GM10847 (cell line): Measurements from ENCODE around the gene MAPK8IP2.

Source experiments
- POLR2A ChIP-seq: IDR thresholded peaks from 2 replicates; pipeline ENCODE4 v1.6.1; 2011; ENCODE audit not compliant: insufficient read length; ENCODE audit errors: extremely low read depth

Gene MAPK8IP2

GRCh38 chr22:50581950-50582492 is 18.6 kb upstream of the MAPK8IP2 start:
- no peak for TF ChIP-seq POLR2A

DNA sequence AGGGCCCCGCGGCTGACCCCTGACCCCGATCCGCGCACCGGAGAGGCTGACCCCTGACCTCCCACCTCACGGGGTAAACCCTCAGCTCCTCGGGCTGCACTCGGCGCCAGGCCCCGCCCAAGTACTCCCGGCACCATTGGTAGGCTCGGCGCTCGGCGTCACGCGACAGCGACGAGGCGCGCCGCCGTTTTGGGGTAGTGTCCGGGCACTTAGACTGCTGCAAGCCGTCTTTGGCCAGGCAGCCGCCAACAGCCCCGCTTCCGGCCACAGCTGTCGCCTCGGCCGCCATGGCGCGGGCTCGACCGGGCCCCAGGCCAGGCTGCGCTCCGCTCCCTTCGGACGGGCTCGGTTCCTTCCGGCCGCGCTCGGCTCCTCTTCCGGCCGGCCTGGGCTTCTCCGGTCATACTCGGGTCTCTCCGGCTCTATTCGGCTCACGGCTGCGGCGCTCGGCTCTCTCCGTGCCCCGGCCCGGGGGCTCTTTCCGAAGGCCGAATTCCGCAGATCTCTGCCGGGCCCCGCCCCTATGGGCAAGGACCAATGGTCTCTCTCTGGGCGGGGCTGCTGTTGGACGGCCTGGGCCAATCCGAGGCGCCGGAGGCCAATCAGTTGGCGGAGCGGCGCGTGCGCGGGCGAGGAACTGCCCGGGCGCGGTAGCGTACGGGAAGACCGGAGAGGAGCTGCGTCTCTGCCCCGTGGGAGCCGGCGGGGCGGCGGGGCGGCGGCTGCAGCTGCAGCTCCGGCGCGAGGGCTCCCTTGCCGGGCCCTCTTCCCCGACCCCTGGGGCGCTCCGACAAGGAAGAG is 17.9 kb upstream of the MAPK8IP2 start, which contains the start of gene CHKB:
Gene CHKB, minus strand, starts transcription at position 357 of the 801 bp plus-strand sequence. Its CDS starts 68 bp downstream, at position 289.
- TF ChIP-seq POLR2A, result peak; percentile 77

GRCh38 chr22:50583294-50583861 is 17.2 kb upstream of the MAPK8IP2 start:
- TF ChIP-seq POLR2A, result no peak

- no peak for TF ChIP-seq POLR2A
Observed at GRCh38 chr22:50584106-50585096, 16.2 kb upstream of the MAPK8IP2 start.

- no peak for TF ChIP-seq POLR2A
Observed at GRCh38 chr22:50585238-50585637, 15.4 kb upstream of the MAPK8IP2 start.

DNA sequence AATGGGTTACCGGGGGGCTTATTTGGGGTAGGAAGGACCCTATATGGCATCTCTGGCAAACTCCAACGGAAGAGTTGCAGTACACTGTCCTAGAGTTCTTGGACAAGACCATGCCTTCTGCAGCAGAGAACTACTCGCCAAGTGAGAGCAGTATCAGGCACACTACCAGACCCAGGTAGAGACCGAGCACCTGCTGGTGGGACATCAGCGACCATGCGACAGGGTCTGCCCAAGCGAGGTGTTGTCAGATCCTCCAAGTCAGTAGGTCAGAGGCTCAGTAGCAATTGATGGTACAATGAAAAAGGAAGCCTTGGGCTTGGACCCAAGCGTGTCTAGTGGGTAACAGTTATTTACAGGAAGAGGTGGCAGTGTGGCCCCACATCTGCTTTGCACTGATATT is 14.8 kb upstream of the MAPK8IP2 start:
- TF ChIP-seq POLR2A, result no peak

DNA sequence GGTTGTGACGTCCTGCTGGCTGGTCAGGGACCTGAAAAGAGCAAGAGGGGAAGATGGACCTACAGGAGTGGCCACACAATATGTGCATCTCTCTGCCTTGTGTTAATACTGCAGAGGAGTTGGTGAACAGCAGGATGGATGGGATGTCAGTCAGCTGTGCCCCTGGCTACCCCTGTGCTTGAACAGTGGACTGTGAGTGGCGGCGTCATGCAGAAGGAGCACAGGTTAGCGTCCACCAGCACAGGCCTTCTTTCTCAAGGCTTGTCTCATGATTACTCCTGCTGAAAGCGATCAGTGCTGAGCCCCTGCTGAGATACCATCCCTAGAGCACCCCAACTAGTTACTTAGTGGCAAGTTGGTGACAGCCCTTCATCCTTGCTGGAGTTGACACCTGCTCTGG is 14.2 kb upstream of the MAPK8IP2 start:
- TF ChIP-seq POLR2A, result no peak

GRCh38 chr22:50587407-50587806 is 13.2 kb upstream of the MAPK8IP2 start:
- TF ChIP-seq POLR2A, result no peak

- no peak for TF ChIP-seq POLR2A
Observed at GRCh38 chr22:50595189-50595588, 5.4 kb upstream of the MAPK8IP2 start.

- TF ChIP-seq POLR2A, result no peak
Observed at GRCh38 chr22:50597097-50597496, 3.5 kb upstream of the MAPK8IP2 start.

- TF ChIP-seq POLR2A, result no peak
Observed at GRCh38 chr22:50599816-50600455, 657 bp upstream of the MAPK8IP2 start.

- TF ChIP-seq POLR2A, result no peak
Observed at GRCh38 chr22:50600967-50601668, 525 bp downstream of the MAPK8IP2 start.

- no peak for TF ChIP-seq POLR2A
Observed at GRCh38 chr22:50601669-50602337, 1.2 kb downstream of the MAPK8IP2 start.

- no peak for TF ChIP-seq POLR2A
Observed at GRCh38 chr22:50602338-50602700, 1.7 kb downstream of the MAPK8IP2 start.
